GM12878 (cell line): ENCODE results near the gene SHISA3. TPM values are rescaled to one million over a fixed set of nuclear protein-coding genes. Genes with fewer than 3 reads are reported as not detected.
A peak's percentile ranks its signal among the peaks of the same experiment; 100 is the strongest.

Experiments used
- ATAC-seq: fragments of 200-7000 bp; cut with Tn5 transposase; 3 replicates; pipeline ENCODE4 v1.9.1; 2020; ENCODE audit warnings: mild to moderate bottlenecking, moderate library complexity
- BruUV-seq: library from RNA; stranded (reverse); fragments of 400-500 nt; replicated peaks from 2 replicates; lab custom pipeline; 2021; lab: Mats Ljungman, UMichigan
- CTCF ChIA-PET: fragments of 300-600 bp; sonication (Branson Sonifier 250); formaldehyde crosslinking; extraction: SDS; loops from one replicate; lab custom pipeline; 2021; ENCODE audit warnings: inconsistent platforms; lab: Yijun Ruan, JAX
- POLR2A ChIA-PET: fragments of 350-600 bp; formaldehyde crosslinking; extraction: SDS; loops from one replicate; lab custom pipeline; 2021; ENCODE audit warnings: inconsistent platforms; lab: Charles Lee
- RAD21 ChIA-PET: fragments of 300-600 bp; sonication (Branson Sonifier 250); formaldehyde crosslinking; loops from one replicate; lab custom pipeline; 2023; ENCODE audit warnings: antibody characterized with exemption; ENCODE audit not compliant: unreplicated experiment; lab: Charles Lee
- SMC1A ChIA-PET: fragments of 300-600 bp; sonication (Branson Sonifier 250); formaldehyde crosslinking; loops from one replicate; lab custom pipeline; 2023; ENCODE audit not compliant: unreplicated experiment, uncharacterized antibody; lab: Charles Lee
- DNase-seq: peaks from one replicate; pipeline ENCODE4 v3.0.0-alpha.2; 2011; ENCODE audit warnings: low read depth, low spot score
- FAIRE-seq: peaks from 3 replicates; lab custom pipeline; 2011; peaks lifted over from hg19 to GRCh38; lab: Jason Lieb, UNC
- H2AFZ ChIP-seq: 2 replicates; pipeline ENCODE4 v1.6.0; 2011; ENCODE audit warnings: low read depth, low read length, control low read depth; ENCODE audit not compliant: control insufficient read depth
- H3K27ac ChIP-seq: 2 replicates; pipeline ENCODE4 v1.5.1; 2011; ENCODE audit warnings: control low read depth; ENCODE audit not compliant: control insufficient read depth, insufficient read depth
- H3K27me3 ChIP-seq, 2 experiments: replicated peaks in 1 of 2; 2 replicates each; pipeline versions ENCODE4 v1.6.0 to v1.6.1; 2011; ENCODE audit warnings: low read length in 1 of 2; ENCODE audit not compliant: control insufficient read depth in 2 of 2, insufficient read depth in 2 of 2
- H3K36me3 ChIP-seq, 2 experiments: 2 replicates each; pipeline ENCODE4 v1.5.1; 2011; ENCODE audit warnings: low read length in 1 of 2; ENCODE audit not compliant: control insufficient read depth in 2 of 2, insufficient read depth in 2 of 2
- H3K4me1 ChIP-seq: 2 replicates; pipeline ENCODE4 v1.6.1; 2011; ENCODE audit warnings: mild to moderate bottlenecking, low read length, moderate library complexity, mixed read lengths; ENCODE audit not compliant: control insufficient read depth, insufficient read depth
- H3K4me2 ChIP-seq: 2 replicates; pipeline ENCODE4 v1.6.0; 2011; ENCODE audit warnings: control low read depth; ENCODE audit not compliant: control insufficient read depth, insufficient read depth
- H3K4me3 ChIP-seq: fragments of 200-600 bp; sonication (generic); 2 replicates; pipeline ENCODE4 v1.5.1; 2016
- H3K79me2 ChIP-seq: 2 replicates; pipeline ENCODE4 v1.6.0; 2011; ENCODE audit warnings: low read length; ENCODE audit not compliant: control insufficient read depth, insufficient read depth
- H3K9ac ChIP-seq: 2 replicates; pipeline ENCODE4 v1.8.0; 2011; ENCODE audit warnings: low read length, control low read depth, mixed read lengths; ENCODE audit not compliant: control insufficient read depth, insufficient read depth
- H3K9me3 ChIP-seq: replicated peaks from 3 replicates; pipeline ENCODE4 v1.5.1; 2011; ENCODE audit warnings: mild to moderate bottlenecking, low read length; ENCODE audit not compliant: control insufficient read depth, insufficient read depth
- H4K20me1 ChIP-seq: 2 replicates; pipeline ENCODE4 v1.6.0; 2011; ENCODE audit not compliant: control insufficient read depth, insufficient read depth
- BMI1 ChIP-seq: fragments of 450-650 bp; IDR thresholded peaks from 2 replicates; pipeline ENCODE4 v1.6.1; 2016; ENCODE audit warnings: mild to moderate bottlenecking, moderate library complexity, borderline replicate concordance
- CREB1 ChIP-seq: IDR thresholded peaks from 2 replicates; pipeline ENCODE4 v1.6.1; 2012; ENCODE audit warnings: low read depth, mild to moderate bottlenecking, inconsistent platforms
- HSF1 ChIP-seq: fragments of 150-350 bp; IDR thresholded peaks from 2 replicates; pipeline ENCODE4 v1.6.1; 2014; ENCODE audit warnings: mild to moderate bottlenecking, low read depth, low read length
- MLLT1 ChIP-seq: fragments of 450-650 bp; IDR thresholded peaks from 2 replicates; pipeline ENCODE4 v1.6.1; 2016; ENCODE audit warnings: mild to moderate bottlenecking
- NR2F1 ChIP-seq: fragments of 450-650 bp; conservative IDR thresholded peaks from 2 replicates; pipeline ENCODE4 v1.6.1; 2017; ENCODE audit warnings: mild to moderate bottlenecking
- REST ChIP-seq: IDR thresholded peaks from 2 replicates; pipeline ENCODE4 v1.6.1; 2012; ENCODE audit warnings: mild to moderate bottlenecking, low read depth, low read length
- ZBTB33 ChIP-seq: fragments of 450-650 bp; IDR thresholded peaks from 2 replicates; pipeline ENCODE4 v1.6.1; 2017; ENCODE audit warnings: mild to moderate bottlenecking
- WGBS: methylation state at CpG from one replicate; pipeline ENCODE4 v1.1.6; 2016; ENCODE audit warnings: low lambda C conversion rate; ENCODE audit not compliant: insufficient replicate concordance, insufficient coverage; ENCODE audit errors: missing lambda C conversion rate; 5-methylcytosine and 5-hydroxymethylcytosine counted together
- in situ Hi-C: fragments of 300-500 bp; cut with MboI; formaldehyde crosslinking; loops from 9 replicates; pipeline ENCODE4 v1.14.3; 2018; ENCODE audit warnings: mixed read lengths
- intact Hi-C: fragments of 100-400 bp; cut with micrococcal nuclease; formaldehyde crosslinking; loops from one replicate; pipeline ENCODE4 v1.14.2; 2022; ENCODE audit not compliant: unreplicated experiment
- polyA plus RNA-seq, 11 experiments: library from polyadenylated mRNA; depleted of rRNA in 4 of 11; unstranded in 6 of 11; stranded (reverse) in 5 of 11; fragments of >200 nt; fragmentation: Nextera tagmentation in 4 of 11; fragmentation: Illumina TruSeq in 1 of 11; extraction: Ambion mirVana in 4 of 11; extraction: Trizol in 1 of 11; gene quantifications; 1 replicate in 1 of 11; 2 replicates in 10 of 11; pipeline versions ENCODE4 v1.2.1 to v1.2.3, GENCODE V29; 2011 to 2016; ENCODE audit warnings: inconsistent platforms in 2 of 11, missing spikeins in 2 of 11, low read depth in 1 of 11
- total RNA-seq, 4 experiments: library from RNA; depleted of rRNA in 3 of 4; stranded (reverse); fragments of >200 nt in 3 of 4; fragmentation: Illumina TruSeq in 1 of 4; extraction: Trizol in 1 of 4; gene quantifications; 2 replicates each; pipeline versions ENCODE4 v1.2.1 to v1.2.3, GENCODE V29; 2013 to 2021

SHISA3 gene
- total and polyA plus RNA-seq, 10 of the 15 experiments (the other 5 are each of a cell fraction or from before 2014, with no cell fraction given): 0.03 to 7.2 (median 4.4) TPM

- no peak for TF ChIP-seq REST
- TF ChIP-seq NR2F1: no peak
Observed at GRCh38 chr4:42415281-42415680, 18.0 kb downstream of the SHISA3 start (continued).

- H3K4me1 ChIP-seq: no peaks in the 10 kb centered on the region
- ChIA-PET RAD21 (no interaction called here), POLR2A (no interaction called here), CTCF (interaction anchor here (4.1 kb wide), 1 partner anchor 104 kb away, joined by 21 read pairs; no protein-coding TSS in a partner anchor), SMC1A (interaction anchor here (0.7 kb wide), 1 partner anchor 73 kb away, joined by 3 read pairs; no protein-coding TSS in a partner anchor)
- ATAC-seq (no peak), DNase-seq (no peak), FAIRE-seq (peak; percentile 23)
- H3K4me3 ChIP-seq: no peak overlapping the region
- H3K9me3 ChIP-seq: no peaks in the 10 kb centered on the region
- no peak overlapping the region for H3K4me2 ChIP-seq
- no peak for TF ChIP-seq HSF1
- TF ChIP-seq BMI1: no peak
- no peak for TF ChIP-seq ZBTB33
- TF ChIP-seq CREB1: no peak
- no peak for TF ChIP-seq MLLT1
- intact Hi-C loops: no loop called here
- BruUV-seq: no TSS peak
- H3K79me2 ChIP-seq: no peaks in the 10 kb centered on the region
- H3K9ac ChIP-seq: no peak overlapping the region
- H3K36me3 ChIP-seq: peaks cover 2 to 6% of the 10 kb centered on the region in 2 experiments; a peak in 3 of 4 replicates
- WGBS: 31% methylated on average over 3 of the region's 3 CpGs
- no peak overlapping the region for H2AFZ ChIP-seq
- no peaks in the 10 kb centered on the region for H3K27me3 ChIP-seq
- no peaks in the 10 kb centered on the region for H4K20me1 ChIP-seq
- in situ Hi-C loops: no loop called here
- no peak overlapping the region for H3K27ac ChIP-seq
Observed at GRCh38 chr4:42416017-42416416, 18.7 kb downstream of the SHISA3 start.
